IPS-15b (cell line): ENCODE results near the gene IDH2.

Experiments used
- H3K27me3 ChIP-seq: one replicate; pipeline ENCODE4 v1.6.1; 2013; ENCODE audit warnings: low read length; ENCODE audit not compliant: control insufficient read depth, insufficient read depth
- H3K36me3 ChIP-seq: one replicate; pipeline ENCODE4 v1.6.1; 2013; ENCODE audit warnings: low read length; ENCODE audit not compliant: control insufficient read depth, insufficient read depth
- H3K4me1 ChIP-seq: one replicate; pipeline ENCODE4 v1.6.1; 2013; ENCODE audit warnings: mild to moderate bottlenecking, low read length; ENCODE audit not compliant: control insufficient read depth, insufficient read depth
- H3K4me3 ChIP-seq: one replicate; pipeline ENCODE4 v1.5.1; 2013; ENCODE audit warnings: low read depth, low read length
- H3K9ac ChIP-seq: one replicate; pipeline ENCODE4 v1.6.1; 2013; ENCODE audit warnings: low read depth, mild to moderate bottlenecking, low read length
- H3K9me3 ChIP-seq: one replicate; pipeline ENCODE4 v1.6.1; 2013; ENCODE audit warnings: mild to moderate bottlenecking, low read length; ENCODE audit not compliant: control insufficient read depth, insufficient read depth

IDH2 gene

DNA sequence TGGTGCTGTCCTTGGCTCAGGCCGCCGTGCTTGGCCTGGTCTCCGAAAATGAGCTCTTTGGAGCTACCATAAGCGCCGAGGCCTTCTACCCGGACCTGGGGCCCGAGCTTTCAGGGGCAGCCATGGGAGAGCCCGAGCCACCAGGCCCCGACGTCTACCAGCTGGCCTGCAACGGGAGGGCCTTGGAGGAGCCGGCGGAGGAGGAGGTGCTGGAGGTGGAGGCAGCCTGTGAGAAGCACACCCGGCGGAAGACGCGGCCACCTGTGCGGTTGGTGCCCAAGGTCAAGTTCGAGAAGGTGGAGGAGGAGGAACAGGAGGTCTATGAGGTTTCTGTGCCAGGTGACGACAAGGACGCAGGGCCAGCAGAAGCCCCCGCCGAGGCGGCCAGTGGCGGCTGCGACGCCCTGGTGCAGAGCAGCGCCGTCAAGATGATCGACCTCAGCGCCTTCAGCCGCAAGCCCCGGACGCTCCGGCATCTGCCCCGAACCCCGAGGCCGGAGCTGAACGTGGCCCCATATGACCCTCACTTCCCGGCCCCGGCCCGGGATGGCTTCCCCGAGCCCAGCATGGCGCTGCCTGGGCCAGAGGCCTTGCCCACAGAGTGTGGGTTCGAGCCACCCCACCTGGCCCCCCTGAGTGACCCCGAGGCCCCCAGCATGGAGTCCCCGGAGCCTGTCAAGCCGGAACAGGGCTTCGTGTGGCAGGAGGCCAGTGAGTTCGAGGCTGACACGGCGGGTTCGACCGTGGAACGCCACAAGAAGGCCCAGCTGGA, 34.9 kb downstream of the IDH2 start:
- peaks cover 12% of the 10 kb centered on the region for H3K4me1 ChIP-seq
- no peak overlapping the region for H3K4me3 ChIP-seq
- no peaks in the 10 kb centered on the region for H3K27me3 ChIP-seq
- H3K9me3 ChIP-seq: no peaks in the 10 kb centered on the region
- no peak overlapping the region for H3K9ac ChIP-seq
- peaks cover 17% of the 10 kb centered on the region for H3K36me3 ChIP-seq

GRCh38 chr15:90065682-90066049, 36.6 kb downstream of the IDH2 start:
- H3K9ac ChIP-seq: no peak overlapping the region
- peaks cover 20% of the 10 kb centered on the region for H3K4me1 ChIP-seq
- no peaks in the 10 kb centered on the region for H3K9me3 ChIP-seq
- H3K27me3 ChIP-seq: no peaks in the 10 kb centered on the region
- H3K4me3 ChIP-seq: no peak overlapping the region
- H3K36me3 ChIP-seq: peaks cover 13% of the 10 kb centered on the region

DNA sequence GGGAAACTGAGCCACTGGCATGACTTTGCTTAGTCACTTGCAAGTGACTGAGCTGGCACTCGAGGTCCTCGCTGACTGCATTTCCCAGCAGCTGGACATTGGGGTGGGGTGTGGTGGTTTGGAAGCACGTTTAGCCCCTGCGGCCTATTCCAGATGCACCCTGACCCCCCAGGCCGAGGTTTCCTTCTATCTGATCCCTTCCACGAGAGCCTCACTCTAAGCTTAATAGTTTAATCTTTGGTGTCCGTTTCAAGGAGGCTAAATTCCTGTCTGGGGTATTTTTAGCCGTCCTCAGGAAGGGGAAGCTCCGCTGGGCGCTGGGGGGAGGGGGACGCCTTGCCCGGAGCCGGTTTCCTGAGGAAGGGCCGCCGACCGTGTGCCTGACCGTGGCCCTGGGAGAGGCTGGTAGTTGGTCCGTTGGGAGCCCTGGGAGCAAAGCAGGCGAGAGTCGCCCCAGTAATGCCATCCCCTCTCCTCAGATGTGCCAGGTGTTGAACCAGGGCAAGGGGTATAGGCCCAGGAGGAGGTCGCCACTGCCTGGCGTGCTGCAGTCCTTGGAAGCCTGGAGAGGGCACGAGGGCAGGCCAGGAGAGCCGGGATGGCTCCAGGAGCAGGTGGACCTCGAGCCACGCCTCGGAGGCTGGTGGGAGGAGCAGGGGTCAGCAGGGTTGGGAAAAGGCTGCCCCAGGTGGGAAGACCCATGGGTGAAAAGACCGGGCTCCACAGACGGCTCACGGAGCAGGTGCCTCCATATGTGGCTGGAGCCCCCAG, 37.2 kb downstream of the IDH2 start:
- Histone ChIP-seq H3K4me3 (no peak overlapping the region), H3K4me1 (peaks cover 21% of the 10 kb centered on the region), H3K9ac (no peak overlapping the region), H3K27me3 (no peaks in the 10 kb centered on the region), H3K9me3 (no peaks in the 10 kb centered on the region), H3K36me3 (peaks cover 13% of the 10 kb centered on the region)

GRCh38 chr15:90063770-90064247, 38.5 kb downstream of the IDH2 start:
- Histone ChIP-seq H3K9ac (peak overlapping the region; percentile 65), H3K36me3 (peaks cover 17% of the 10 kb centered on the region), H3K4me1 (peaks cover 24% of the 10 kb centered on the region), H3K27me3 (no peaks in the 10 kb centered on the region), H3K9me3 (no peaks in the 10 kb centered on the region), H3K4me3 (no peak overlapping the region)

DNA sequence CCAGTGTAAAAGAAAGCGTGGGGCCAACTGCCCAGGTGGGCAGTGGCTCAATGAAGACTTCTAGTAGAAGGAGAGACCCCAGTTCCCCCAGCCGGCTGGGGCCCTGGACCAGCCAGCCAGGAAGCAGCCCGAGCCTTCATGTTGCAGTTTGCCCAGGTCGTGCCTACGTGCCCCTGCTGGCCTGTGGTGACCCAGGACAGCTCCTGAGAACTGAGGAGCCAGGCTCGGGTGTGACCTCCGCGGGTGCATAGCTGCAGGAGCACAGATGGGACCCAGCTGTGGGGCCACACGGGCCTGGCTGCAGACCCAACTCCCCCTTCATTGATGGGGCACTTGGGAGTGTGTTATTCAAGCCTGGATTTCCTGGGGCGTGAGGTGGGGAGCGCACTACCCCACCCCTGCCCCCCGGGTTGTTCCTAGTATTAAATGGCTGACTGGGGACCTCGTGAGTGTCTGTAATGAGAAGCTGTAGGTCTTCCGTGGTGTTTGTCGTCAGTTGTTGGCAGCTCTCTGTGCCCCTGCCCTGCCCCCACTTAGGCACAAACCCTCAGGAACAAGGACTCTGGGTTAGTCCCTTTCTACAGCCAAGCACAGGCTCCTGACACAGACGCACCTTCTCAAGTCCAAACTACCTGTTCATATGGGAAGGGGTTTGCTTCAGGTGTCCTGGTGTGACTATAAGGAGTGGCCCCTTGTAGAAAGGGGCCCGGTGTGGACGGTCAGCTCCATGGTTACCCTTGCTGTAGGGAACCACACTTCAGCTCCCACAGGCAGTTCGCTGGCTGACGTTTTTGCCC, 39.1 kb downstream of the IDH2 start:
- H3K9ac ChIP-seq: peak overlapping the region; percentile 65
- peaks cover 24% of the 10 kb centered on the region for H3K4me1 ChIP-seq

DNA sequence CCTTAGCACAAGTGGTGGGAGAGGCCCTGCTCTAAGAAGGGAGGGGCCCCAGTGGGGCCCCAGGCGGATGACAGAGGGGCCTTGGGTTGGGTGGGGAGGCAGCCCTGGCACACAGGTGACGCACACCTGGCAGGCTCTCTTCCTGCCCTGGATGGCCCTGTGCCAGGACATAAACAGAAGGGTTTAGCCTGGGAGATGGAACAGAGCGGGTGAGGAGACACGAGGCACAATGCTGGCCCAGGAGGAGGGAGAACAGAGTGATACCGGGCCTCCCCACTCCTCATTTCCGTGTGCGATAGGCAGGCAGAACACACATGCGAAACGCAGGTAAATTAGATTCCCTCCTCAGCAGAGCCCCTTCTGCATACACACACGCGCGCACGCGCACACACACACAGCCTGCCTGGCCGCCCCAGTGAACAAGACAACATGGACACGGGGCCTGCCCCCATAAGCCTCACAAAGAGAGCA, 39.8 kb downstream of the IDH2 start:
- Histone ChIP-seq H3K4me1 (peaks cover 24% of the 10 kb centered on the region), H3K9ac (peak overlapping the region; percentile 47), H3K4me3 (peak overlapping the region; percentile 24)

More for the DNA sequence above, 39.1 kb downstream of the IDH2 start:
- no peaks in the 10 kb centered on the region for H3K9me3 ChIP-seq
- H3K27me3 ChIP-seq: no peaks in the 10 kb centered on the region
- H3K36me3 ChIP-seq: peaks cover 13% of the 10 kb centered on the region
- no peak overlapping the region for H3K4me3 ChIP-seq

GRCh38 chr15:90062023-90062442, 40.2 kb downstream of the IDH2 start:
- Histone ChIP-seq H3K4me1 (peaks cover 24% of the 10 kb centered on the region), H3K9me3 (no peaks in the 10 kb centered on the region), H3K27me3 (no peaks in the 10 kb centered on the region), H3K4me3 (peak overlapping the region; percentile 24), H3K36me3 (peaks cover 7% of the 10 kb centered on the region), H3K9ac (peak overlapping the region; percentile 18)

More for the DNA sequence above, 39.8 kb downstream of the IDH2 start:
- H3K27me3 ChIP-seq: no peaks in the 10 kb centered on the region
- no peaks in the 10 kb centered on the region for H3K9me3 ChIP-seq
- H3K36me3 ChIP-seq: peaks cover 10% of the 10 kb centered on the region

- Histone ChIP-seq H3K36me3 (peaks cover 6% of the 10 kb centered on the region), H3K4me3 (no peak overlapping the region), H3K4me1 (peaks cover 24% of the 10 kb centered on the region), H3K9me3 (no peaks in the 10 kb centered on the region), H3K27me3 (no peaks in the 10 kb centered on the region), H3K9ac (no peak overlapping the region)
Observed at GRCh38 chr15:90060797-90061196, 41.5 kb downstream of the IDH2 start.

GRCh38 chr15:90059208-90059985, 42.9 kb downstream of the IDH2 start:
- Histone ChIP-seq H3K4me1 (peaks cover 24% of the 10 kb centered on the region), H3K9me3 (no peaks in the 10 kb centered on the region), H3K9ac (peak overlapping the region; percentile 60), H3K36me3 (peaks cover 6% of the 10 kb centered on the region), H3K27me3 (no peaks in the 10 kb centered on the region), H3K4me3 (no peak overlapping the region)

DNA sequence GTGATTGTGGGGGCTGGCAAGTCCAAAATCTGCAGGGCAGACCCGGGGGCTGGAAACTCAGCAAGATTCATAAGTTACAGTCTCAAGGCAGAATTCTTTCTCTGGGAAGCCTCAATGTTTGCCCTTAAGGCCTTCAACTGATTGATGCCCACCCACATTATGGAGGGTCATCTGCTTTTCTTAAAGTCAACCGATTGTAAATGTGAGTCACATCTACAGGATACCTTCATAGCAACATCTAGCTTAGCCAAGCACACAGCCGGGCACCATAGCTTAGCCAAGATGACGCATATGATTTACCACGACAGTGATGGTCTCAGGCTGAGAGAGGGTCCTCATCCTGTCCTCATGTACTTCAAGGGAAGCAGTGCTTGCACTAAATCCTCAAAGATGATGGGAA, 43.5 kb downstream of the IDH2 start:
- Histone ChIP-seq H3K36me3 (peaks cover 6% of the 10 kb centered on the region), H3K4me1 (peaks cover 19% of the 10 kb centered on the region), H3K4me3 (no peak overlapping the region), H3K9me3 (no peaks in the 10 kb centered on the region), H3K9ac (no peak overlapping the region), H3K27me3 (no peaks in the 10 kb centered on the region)

- H3K9me3 ChIP-seq: no peaks in the 10 kb centered on the region
- no peak overlapping the region for H3K9ac ChIP-seq
- peaks cover 6% of the 10 kb centered on the region for H3K36me3 ChIP-seq
- H3K4me1 ChIP-seq: peaks cover 14% of the 10 kb centered on the region
- no peak overlapping the region for H3K4me3 ChIP-seq
- no peaks in the 10 kb centered on the region for H3K27me3 ChIP-seq
Observed at GRCh38 chr15:90058308-90058707, 44.0 kb downstream of the IDH2 start.
